Measurements from ENCODE around the gene TRIML2.

TRIML2 gene

GRCh38 chr4:188145601-188146000 lies 36.2 kb upstream of the TRIML2 start:
- no peak overlapping the region for H3K9ac ChIP-seq (ENCODE audit: low read length)
- TF ChIP-seq CTCF (IDR thresholded peaks at IDR 0.05; ENCODE audit: low read length) (no peak), EZH2 (IDR thresholded peaks at IDR 0.05; ENCODE audit: borderline replicate concordance, low read length) (no peak)

DNA sequence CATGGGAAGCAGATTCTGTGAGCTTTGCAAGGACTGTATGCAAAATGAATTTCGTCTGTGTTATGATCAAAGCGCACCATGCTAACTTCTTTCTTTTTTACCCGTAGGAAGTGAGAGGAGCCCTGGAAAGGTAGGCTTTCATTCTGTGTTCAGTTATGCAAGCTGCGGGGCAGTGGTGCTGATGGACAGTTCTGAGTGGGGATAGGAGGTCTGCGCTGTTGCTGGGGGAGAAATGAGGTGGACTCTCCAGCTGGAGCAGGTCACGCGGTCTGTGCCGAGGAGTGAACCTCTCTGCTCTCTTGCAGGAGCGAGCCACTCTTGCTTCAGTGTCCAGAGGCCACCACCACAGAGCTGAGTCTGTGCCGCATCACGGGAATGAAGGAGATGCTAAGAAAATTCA lies 34.3 kb upstream of the TRIML2 start:
- no peaks in the 10 kb centered on the region for H3K79me2 ChIP-seq (ENCODE audit: insufficient read depth, low read length)
- H3K9me3 ChIP-seq (ENCODE audit: low read length): no peaks in the 10 kb centered on the region
- H3K4me3 ChIP-seq (ENCODE audit: low read depth, low read length, poor library complexity, severe bottlenecking): no peak overlapping the region

More at GRCh38 chr4:188145601-188146000, 36.2 kb upstream of the TRIML2 start:
- H3K79me2 ChIP-seq (ENCODE audit: insufficient read depth, low read length): no peaks in the 10 kb centered on the region
- no peak overlapping the region for H3K4me2 ChIP-seq (ENCODE audit: low read length)
- no peaks in the 10 kb centered on the region for H3K9me2 ChIP-seq (ENCODE audit: low read depth, low read length)
- H3K27me3 ChIP-seq (ENCODE audit: insufficient read depth, low read length): no peaks in the 10 kb centered on the region
- H3K4me1 ChIP-seq (ENCODE audit: insufficient read depth, low read length, severe bottlenecking): no peaks in the 10 kb centered on the region
- no peak overlapping the region for H3K4me3 ChIP-seq (ENCODE audit: low read depth, low read length, poor library complexity, severe bottlenecking)
- H3F3A ChIP-seq (ENCODE audit: insufficient read depth, low read length): no peaks in the 10 kb centered on the region
- no peaks in the 10 kb centered on the region for H3K9me3 ChIP-seq (ENCODE audit: low read length)
- no peaks in the 10 kb centered on the region for H4K20me1 ChIP-seq (ENCODE audit: insufficient read depth, low read length)
- H3K36me3 ChIP-seq (ENCODE audit: insufficient read depth, low read length): no peaks in the 10 kb centered on the region
- no peak overlapping the region for H3K27ac ChIP-seq (ENCODE audit: low read depth, low read length, poor library complexity, severe bottlenecking)
- H2AFZ ChIP-seq (ENCODE audit: low read length): no peak overlapping the region

GRCh38 chr4:188139671-188140070 lies 30.3 kb upstream of the TRIML2 start:
- no peak overlapping the region for H3K27ac ChIP-seq (ENCODE audit: low read depth, low read length, poor library complexity, severe bottlenecking)
- no peak overlapping the region for H3K4me3 ChIP-seq (ENCODE audit: low read depth, low read length, poor library complexity, severe bottlenecking)
- no peaks in the 10 kb centered on the region for H3K36me3 ChIP-seq (ENCODE audit: insufficient read depth, low read length)
- no peaks in the 10 kb centered on the region for H3K9me2 ChIP-seq (ENCODE audit: low read depth, low read length)
- H3K4me1 ChIP-seq (ENCODE audit: insufficient read depth, low read length, severe bottlenecking): no peaks in the 10 kb centered on the region
- no peak overlapping the region for H3K9ac ChIP-seq (ENCODE audit: low read length)
- H3F3A ChIP-seq (ENCODE audit: insufficient read depth, low read length): no peaks in the 10 kb centered on the region
- no peaks in the 10 kb centered on the region for H3K27me3 ChIP-seq (ENCODE audit: insufficient read depth, low read length)
- H4K20me1 ChIP-seq (ENCODE audit: insufficient read depth, low read length): no peaks in the 10 kb centered on the region
- H3K4me2 ChIP-seq (ENCODE audit: low read length): no peak overlapping the region
- no peak overlapping the region for H2AFZ ChIP-seq (ENCODE audit: low read length)
- no peak for TF ChIP-seq EZH2 (IDR thresholded peaks at IDR 0.05; ENCODE audit: borderline replicate concordance, low read length)
- TF ChIP-seq CTCF (IDR thresholded peaks at IDR 0.05; ENCODE audit: low read length): no peak
- no peaks in the 10 kb centered on the region for H3K79me2 ChIP-seq (ENCODE audit: insufficient read depth, low read length)
- no peaks in the 10 kb centered on the region for H3K9me3 ChIP-seq (ENCODE audit: low read length)

More for the DNA sequence above, 34.3 kb upstream of the TRIML2 start:
- H3K9me2 ChIP-seq (ENCODE audit: low read depth, low read length): no peaks in the 10 kb centered on the region
- H3K9ac ChIP-seq (ENCODE audit: low read length): no peak overlapping the region
- H3K36me3 ChIP-seq (ENCODE audit: insufficient read depth, low read length): no peaks in the 10 kb centered on the region
- no peaks in the 10 kb centered on the region for H3F3A ChIP-seq (ENCODE audit: insufficient read depth, low read length)
- TF ChIP-seq CTCF (IDR thresholded peaks at IDR 0.05; ENCODE audit: low read length) (no peak), EZH2 (IDR thresholded peaks at IDR 0.05; ENCODE audit: borderline replicate concordance, low read length) (no peak)
- H2AFZ ChIP-seq (ENCODE audit: low read length): no peak overlapping the region
- no peak overlapping the region for H3K27ac ChIP-seq (ENCODE audit: low read depth, low read length, poor library complexity, severe bottlenecking)
- H3K27me3 ChIP-seq (ENCODE audit: insufficient read depth, low read length): no peaks in the 10 kb centered on the region
- no peak overlapping the region for H3K4me2 ChIP-seq (ENCODE audit: low read length)
- H4K20me1 ChIP-seq (ENCODE audit: insufficient read depth, low read length): no peaks in the 10 kb centered on the region
- no peaks in the 10 kb centered on the region for H3K4me1 ChIP-seq (ENCODE audit: insufficient read depth, low read length, severe bottlenecking)

All from OCI-LY1 (cell line).